T-helper 1 cell treated with Interleukin-12 subunit alpha and Interleukin-12 subunit beta and Interleukin-4 antibody, amounts not matched to agents 30 ng/mL and 1 ng/mL, for 36 hours (primary cell): ENCODE measurements around the gene ADAM12. TPM values are rescaled to one million over a fixed set of nuclear protein-coding genes. Genes with fewer than 3 reads are reported as not detected.

Experiments used
- intact Hi-C: fragments of 100-400 bp; cut with micrococcal nuclease; formaldehyde crosslinking; loops from one replicate; pipeline ENCODE4 v1.15.1; 2024
- total RNA-seq: library from RNA; stranded (reverse); gene quantifications from 2 replicates; pipeline ENCODE4 v1.2.3, GENCODE V29; 2022

ADAM12 gene
- total RNA-seq, 1 donor from 2014 or later = 0.07 TPM

DNA sequence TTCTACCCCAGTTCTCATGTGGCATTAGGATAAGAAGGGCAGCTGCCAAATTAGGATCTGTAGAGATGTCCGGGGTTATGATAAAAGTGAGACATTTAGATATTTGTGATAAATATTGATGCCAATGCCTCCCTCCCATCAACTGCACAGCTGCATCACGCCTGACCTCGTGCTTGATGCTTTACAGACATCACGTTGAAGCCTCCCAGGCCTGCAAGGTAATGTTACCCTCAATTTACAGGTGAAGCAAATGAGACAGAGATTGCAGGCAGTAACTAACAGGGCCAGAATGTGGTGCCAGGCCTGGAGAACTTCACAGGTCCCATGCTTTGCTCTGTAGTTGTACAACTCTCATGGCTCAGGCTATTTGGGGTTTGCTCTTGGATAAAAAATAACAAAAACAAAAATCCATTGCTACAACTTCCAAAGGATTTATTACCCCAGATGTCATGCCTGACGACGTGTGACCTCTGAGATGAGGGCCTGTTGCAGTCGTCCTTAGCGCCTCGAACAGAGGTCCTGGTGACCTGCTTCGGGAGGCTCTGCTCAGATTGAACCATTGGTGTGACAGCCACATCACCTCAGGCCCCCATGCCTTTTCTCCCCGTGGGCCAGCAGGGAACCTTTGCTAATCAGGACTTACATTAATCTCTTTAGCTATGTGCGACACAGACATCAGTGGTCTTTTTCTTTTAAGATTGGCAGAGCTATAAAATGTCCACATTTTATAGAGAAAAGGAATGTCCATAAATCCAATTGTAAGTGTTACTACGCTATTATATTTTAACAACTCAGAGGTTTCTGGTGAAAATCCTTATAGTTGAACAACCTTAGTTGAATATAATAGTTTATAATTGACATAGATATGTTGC is 169.3 kb downstream of the ADAM12 start:
- intact Hi-C loops = no loop called here

DNA sequence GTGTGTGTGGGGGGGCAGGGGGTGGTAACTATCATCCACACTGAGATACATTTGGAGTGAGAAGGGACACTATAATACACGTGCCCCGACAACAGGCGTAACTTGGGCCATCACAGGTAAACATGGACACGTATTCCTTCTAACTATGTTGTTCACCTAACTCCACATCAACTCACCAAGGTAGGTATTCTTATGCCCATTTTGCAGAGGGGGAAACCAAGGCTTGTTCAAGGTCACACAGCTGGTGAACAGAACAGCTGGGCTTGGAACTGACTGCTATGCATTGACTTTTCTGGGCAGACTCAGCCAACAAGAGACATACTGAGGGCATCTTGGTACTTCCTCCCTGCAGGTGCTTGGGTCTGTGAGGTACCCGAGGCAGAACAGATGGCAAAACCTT is 170.1 kb downstream of the ADAM12 start:
- intact Hi-C loops = no loop called here

DNA sequence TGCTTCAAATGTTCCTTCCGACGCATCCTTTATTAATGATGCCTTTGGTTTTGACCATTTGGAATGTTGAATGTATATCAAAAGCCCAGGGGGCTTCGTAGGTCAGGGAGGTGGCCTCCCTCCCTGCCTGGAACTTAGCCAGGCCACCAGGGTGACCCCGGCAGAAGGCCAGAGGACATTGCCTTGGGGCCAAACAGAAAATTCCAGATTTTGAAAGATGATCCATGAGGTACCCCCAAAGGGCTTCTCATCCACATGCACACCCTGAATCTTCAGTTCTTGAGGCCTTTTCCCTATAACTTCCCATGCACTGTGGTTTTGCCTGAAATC is 171.7 kb downstream of the ADAM12 start:
- intact Hi-C loops = no loop called here

DNA sequence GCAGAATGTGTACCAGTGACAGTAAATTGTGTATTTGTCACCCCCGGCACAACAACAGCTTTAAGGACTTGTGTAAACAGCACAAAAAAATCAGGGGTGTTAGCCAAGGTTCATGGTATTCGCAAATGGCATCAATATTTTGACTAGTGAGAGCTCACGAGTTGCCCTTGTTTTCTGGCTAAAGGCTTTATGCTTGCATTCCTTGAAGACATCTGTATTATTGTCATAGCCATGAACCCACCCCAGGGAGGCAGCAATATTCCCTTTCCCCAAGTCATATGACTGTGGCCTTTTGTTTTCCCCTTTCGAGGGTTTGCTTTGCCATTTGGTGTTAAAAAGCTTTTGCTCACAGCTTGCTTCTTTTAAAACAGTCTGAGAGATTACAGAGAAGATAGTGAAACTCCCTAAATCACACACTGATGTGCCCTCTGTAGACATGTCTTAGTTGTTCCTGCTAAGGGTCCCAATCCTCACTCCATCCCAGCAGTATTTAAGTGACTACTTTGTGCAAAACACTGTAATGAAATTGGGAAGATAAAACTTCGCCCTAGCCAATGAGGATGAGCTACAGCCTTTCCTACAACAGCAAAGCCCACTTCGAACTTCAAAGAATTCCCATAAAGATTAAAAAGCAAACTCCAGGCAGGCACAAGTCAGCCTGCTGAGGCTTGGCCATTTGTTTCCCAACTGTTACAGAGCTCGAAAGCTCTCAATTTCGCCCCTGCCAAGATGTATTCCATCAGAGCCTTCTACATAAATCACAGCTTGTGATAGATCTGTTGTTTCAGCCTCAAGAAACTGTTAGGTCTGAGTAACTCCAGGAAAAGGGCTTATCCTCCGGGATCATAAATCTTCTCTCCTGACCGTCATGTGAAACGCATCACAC is 172.3 kb downstream of the ADAM12 start:
- intact Hi-C loops = no loop called here

DNA sequence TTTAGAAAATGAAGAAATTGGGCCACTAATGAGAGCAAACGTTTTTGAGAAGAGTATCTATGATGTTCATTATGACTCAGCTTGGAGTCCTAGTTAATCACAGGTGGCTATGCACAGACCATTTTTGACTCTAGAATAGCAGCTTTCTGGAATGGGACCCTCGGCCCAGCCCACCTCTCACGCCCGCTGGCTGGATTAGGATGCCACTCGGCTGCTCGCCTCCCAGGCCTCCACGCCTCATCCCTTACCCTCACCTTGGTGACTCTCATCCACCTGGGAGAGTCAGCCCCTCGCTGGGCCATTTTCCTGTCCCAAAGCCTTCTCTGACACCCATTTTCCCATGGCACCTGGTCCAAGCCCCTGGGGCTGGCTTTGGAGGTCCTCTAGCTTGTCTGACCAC is 173.6 kb downstream of the ADAM12 start:
- intact Hi-C loops = no loop called here

DNA sequence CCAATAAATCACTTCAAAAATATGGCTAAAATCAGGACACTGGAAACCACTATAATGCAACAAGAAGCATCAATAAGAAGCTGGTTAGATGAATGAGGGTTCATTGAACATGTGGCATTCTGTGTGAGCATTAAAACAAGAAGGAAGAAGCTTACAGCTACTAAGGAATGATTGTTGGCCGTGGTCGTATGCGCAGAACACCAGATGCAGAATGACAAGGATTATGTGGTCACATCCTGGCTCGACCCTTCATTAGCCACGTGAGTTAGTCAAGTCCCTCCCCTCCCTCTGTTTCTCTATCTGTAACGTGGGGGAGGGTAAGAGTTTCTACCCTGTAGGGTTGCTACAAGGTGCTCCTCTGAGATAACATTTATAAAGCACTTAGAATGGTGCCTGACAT is 174.3 kb downstream of the ADAM12 start:
- intact Hi-C loops = no loop called here

DNA sequence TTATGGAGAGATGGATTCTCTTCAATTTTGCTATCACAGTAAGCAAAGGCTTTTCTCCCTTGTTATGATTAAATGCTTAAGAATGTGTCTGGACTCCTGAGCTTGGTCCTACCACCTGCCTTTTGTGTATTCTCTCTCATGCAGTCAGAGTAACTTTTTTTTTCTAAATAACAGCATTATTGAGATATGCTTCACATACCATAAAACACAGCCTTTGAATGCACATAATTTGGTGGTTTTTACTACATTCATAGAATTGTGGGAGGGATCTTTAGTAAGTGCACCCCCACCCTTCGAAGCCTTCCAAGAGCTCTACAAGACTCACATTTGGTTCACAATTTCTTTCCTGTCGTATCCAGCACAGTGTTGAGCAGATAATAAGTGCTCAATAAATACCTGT is 175.5 kb downstream of the ADAM12 start:
- intact Hi-C loops = no loop called here

DNA sequence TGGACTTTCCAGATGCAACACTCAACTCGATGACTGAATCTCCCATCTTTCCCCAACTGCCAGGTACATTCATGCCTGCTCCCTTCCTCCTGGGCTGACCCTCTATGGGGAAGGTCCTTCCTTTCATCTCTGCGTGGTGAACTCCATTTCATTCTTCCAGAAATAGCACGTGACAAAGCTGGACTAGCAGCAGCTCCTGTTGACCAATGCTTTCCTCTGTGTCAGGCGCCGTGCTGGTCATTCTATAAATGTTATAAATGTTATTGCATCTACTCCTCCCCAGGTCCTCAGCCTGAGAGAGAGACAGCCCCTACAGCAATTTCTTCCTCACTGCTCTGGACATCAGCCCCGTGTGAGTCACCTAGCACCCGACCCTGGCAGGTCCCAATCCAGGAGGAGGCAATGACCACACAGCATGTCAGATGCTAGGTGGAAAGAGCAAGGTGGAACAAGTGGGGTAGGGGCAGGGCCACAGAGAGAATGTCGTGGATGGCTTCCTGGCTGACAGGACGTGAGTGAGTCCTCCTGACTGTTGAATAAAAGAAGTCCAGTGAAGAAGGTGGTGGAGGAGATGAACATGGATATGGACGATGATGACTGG is 178.1 kb downstream of the ADAM12 start:
- intact Hi-C loops = no loop called here

DNA sequence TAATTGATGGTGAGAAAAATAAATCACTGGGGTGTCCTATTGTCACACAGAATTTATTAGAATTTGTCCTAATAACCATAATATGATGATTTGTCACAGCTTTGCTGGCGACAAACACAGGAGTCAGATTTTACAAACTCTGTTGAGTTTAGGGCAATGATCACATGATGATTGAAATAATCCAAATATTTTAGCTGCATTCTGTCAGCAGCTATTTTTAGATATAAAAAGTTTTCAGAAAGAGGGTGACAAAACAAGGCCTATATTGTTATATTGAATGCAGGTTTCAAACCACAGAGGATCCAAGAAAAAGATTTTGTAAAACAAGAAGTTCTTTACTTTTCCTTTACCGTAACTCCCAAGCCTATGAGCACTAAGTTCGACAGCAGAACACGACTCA is 178.8 kb downstream of the ADAM12 start:
- intact Hi-C loops = no loop called here

DNA sequence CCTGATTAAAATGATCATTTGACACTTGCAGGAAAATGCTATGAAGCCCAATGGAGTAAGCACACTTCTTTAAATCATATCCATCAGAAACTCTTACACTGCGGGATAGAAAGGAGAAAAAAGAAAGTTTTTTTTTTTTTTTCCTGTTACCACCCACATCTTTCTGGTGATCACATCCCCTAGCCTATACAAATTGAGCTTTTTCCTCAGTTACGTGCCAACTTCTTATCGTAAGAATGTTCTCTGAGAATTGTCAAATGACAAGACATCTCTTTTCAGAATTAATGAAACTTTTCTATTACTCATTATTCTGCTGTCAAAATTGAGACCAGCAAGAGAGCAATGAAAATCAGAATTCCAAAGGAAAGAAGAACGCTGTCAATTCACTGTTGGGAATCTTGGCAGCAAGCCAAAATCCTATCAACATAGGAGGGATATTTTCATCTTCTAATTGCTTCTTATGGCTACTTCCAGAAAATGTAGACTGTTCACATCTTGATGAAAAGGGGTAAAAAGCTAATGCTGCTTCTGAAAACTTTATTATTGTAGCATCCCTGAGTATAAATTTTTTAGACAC is 179.5 kb downstream of the ADAM12 start:
- intact Hi-C loops = no loop called here

DNA sequence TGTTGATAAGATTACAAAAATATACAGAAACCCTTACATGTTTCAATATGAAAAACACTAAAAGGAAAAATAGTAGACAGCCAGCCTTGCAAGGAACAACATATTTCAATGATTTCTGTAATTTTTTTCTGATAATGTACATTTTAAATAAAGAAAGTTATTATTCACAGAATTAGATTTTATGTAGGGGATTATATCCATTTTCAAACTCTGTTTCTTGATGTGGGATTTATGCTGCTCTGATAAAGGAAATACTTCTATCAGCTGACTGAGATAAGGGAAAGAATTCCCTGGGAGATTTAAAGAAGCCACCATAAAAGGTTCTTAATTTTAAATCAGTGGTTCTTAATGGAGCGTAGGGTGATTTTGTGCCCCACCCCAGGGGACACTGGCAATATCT is 180.4 kb downstream of the ADAM12 start:
- intact Hi-C loops = no loop called here

DNA sequence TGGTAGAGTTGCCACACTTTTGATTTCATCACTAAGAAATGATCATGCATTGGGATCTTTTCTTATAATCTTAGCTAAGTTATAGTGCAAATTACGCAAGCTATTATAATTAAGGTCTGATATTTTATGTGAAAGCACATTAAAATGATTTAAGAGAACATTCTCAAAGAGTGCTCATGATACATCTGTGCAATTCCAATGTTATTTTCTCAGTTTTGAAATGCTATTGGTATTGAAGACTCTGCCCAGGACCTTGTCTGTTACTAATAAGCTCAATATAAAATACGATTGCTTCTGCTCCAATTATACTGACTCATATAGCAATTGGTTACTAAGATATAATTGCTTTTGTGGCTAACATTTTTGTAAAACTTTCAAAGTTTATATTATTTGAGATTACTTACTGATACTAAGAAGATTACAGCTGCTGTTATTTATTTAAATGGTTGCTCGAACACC is 180.9 kb downstream of the ADAM12 start:
- intact Hi-C loops = no loop called here

DNA sequence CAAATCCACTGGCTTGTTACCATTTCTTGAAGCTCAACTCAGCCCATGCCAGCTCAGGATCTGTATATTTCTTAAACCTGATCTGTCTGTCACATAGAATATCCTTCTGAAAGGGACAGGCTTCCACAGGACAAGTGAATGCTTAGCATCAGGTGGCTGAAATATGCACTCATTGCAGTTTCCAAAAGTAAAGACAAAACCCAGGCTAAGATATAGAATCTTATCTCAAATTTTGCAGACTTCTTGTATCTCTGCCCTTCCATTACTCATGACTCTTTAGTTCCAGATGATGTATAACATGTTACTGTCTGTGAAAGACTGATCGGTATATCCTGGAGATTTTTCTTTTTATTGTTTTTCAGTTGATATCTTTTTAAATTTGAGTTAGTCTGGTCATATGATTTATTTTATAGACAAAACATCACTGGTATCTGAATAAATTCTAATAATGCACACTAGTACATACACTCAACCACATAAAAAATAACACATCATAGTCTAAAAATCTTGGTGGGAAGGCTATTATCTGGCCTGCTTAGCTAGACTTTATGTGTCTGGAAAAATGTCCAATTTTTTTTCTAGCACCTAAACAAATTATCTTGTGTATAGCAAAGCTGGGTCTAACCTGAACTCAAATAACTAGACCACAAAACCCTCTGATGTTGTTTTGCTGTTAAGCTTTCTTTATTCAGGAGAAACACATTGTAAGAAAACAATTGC is 182.6 kb downstream of the ADAM12 start:
- intact Hi-C loops = no loop called here

DNA sequence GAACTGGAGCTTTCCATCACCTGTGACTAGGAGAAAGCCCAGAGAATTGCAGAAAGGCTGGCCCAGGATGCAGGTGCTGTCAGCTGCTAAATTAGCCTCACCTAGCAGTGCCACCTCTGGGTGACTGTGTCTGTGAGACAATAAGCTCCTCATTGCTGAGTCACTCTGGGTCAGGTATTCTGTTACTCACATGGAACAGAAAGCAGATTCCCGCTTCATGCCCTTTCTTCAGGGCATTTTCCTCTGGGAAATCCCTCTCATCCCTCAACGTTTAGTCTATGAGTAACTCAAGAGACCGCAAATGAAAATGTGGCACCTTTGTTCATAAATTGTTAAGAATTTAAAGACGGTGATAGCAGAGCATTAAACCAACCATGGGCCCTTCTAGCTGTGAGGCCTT is 184.0 kb downstream of the ADAM12 start:
- intact Hi-C loops = no loop called here

DNA sequence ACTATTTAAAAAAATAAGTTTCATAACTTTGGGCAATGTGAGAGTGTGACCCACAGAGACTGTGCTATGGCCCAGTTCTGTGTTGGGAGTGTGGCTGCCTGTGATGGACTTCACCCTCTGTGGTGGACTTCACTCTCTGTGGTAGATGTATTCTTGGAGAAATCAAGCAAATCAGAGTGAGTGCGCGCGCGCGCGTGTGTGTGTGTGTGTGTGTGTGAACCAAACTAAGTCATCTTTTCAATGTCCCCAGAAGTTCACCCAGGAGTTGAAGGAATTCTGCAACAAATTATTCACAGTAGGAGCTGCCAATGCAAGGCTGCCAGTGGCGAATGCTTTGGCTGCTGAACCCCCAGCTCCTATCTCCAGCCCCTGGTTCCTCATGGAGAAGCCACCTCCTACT is 184.5 kb downstream of the ADAM12 start:
- intact Hi-C loops = no loop called here

DNA sequence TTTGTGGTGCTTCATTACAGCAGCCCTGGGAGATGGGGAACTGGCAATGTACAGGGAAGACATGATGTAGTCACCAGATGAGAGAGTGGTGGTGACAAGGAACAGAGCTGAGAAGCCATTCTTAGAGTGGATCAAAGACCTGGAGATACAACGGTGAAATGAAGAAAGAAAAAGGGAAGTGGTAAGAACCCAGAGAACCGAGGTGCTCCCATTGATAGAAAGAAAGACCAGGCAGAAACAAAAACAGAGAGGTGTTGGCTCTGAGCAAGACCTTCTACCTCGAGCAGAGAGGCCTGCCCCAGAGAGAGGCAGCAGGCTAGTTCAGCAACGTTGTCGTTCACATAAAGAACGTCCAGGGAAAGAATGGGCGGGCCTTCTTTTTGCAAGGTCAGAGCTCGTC is 186.7 kb downstream of the ADAM12 start:
- intact Hi-C loops = no loop called here

DNA sequence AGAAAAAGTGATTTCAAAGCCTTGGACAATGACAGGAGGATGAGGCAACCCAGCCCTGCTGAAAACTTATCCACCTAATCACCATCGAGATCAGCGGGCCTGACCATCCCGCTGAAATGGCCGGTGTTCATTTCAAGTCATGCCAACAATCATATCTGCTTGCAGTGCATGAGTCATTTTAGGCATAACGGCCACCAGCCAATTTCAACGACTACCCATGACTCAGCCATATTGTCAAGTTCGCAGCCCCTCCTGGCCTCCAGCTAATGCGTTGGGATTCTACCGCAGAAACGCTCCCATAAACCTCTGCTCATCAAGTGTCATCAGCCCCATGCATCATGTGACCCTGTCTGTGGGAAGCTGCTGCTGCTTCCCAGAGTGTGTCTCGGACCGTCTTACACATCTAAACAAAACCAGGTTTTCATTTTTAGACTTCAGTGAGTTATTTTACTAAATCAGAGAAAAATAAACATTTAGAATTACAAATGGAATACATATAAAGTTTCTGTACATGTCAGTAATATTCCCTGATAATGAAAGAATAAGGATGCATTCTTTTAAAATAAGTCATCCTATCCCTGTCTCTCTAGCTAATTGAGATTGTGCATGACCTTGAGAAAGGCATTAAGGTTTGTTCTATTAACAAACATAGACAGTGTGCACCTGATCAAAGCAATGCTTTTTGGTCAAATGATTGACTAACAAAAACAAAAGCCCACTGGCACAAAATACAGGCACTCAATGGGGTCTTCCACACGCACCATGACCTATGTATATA is 188.9 kb downstream of the ADAM12 start:
- intact Hi-C loops = no loop called here

DNA sequence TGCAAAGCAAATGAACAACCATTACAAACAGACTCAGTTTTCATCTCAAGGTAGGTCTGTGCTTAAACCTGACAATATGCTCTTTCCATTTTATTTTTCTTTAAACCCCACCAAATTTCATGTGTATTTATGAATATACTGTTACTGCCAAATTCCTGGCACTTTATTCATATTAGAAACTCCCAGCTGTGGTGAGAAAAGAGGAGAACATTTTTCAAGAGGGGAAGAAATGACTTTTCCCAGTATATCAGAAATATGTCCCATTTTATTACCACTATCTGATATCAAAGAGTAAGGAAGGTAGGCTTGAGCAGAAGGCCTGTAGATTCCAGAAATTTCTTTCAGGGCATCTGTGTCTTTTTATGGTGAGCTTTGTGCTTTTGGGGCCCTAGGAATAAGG is 189.6 kb downstream of the ADAM12 start:
- intact Hi-C loops = no loop called here

DNA sequence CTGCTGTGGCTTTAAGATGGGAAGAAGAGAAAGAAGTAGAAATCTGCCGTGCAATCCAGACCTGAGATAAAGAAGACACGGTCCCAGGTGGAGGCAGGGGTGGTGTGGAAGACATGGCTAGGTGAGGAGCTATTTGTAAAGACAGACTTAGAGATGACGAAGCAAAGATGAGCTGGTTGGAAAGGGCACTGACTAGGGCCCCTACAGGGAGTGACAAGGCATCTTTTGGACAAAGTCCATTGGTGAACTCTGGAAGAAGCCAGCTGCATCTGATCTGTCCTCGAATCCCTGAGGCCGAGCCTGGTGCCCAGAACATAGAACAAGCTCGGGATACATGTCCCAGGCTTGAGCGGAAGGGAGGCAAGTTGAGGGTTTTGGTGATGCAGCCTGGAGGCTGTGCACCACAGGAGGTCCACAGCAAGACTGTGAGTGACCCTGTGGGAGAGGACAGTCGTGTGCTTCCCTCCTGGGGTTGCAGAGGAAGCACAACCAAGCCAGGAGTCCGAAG is 191.2 kb downstream of the ADAM12 start:
- intact Hi-C loops = no loop called here

DNA sequence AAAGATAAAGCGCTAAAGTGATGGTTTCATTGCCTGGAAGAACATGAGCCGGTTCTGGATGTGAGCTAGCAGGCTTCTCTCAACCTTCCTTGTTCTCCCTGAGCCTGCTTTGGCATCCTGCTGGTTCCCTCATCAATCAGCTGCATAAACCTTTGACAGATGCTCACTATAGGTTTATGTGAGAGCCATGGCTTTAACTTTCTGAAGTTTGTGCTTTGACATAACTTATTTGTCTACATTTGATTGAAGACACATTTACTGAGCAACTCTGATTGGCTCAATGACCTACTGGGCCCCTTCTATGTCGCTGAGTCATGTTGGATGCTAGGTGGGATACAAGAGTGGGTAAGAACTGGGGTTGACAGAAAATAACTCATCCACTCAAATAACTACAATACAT is 192.0 kb downstream of the ADAM12 start:
- intact Hi-C loops = no loop called here
